GM20000 (cell line): ENCODE data around the gene PHF12.

ENCODE experiments used
- DNase-seq: peaks from one replicate; pipeline ENCODE4 v3.0.0; 2012; ENCODE audit warnings: low spot score
- CTCF ChIP-seq: IDR thresholded peaks from 2 replicates; pipeline ENCODE4 v1.5.1; 2012; ENCODE audit warnings: mild to moderate bottlenecking, control low read depth; ENCODE audit errors: extremely low read depth, missing control alignments

The PHF12 gene

GRCh38 chr17:28985950-28986713 lies 34.8 kb upstream of the PHF12 start:
- DNase-seq = no peak

GRCh38 chr17:28983286-28984230 lies 32.2 kb upstream of the PHF12 start:
- DNase-seq = no peak
- TF ChIP-seq CTCF = no peak

More at GRCh38 chr17:28985950-28986713, 34.8 kb upstream of the PHF12 start:
- TF ChIP-seq CTCF = no peak

GRCh38 chr17:28982131-28982793 lies 30.9 kb upstream of the PHF12 start:
- no peak for TF ChIP-seq CTCF
- DNase-seq = peak; percentile 73

- no peak for TF ChIP-seq CTCF
- DNase-seq = no peak
These were observed 27.1 kb upstream of the PHF12 start for GRCh38 chr17:28978356-28978964.

GRCh38 chr17:28977659-28978355 lies 26.5 kb upstream of the PHF12 start:
- DNase-seq = no peak
- TF ChIP-seq CTCF = no peak

GRCh38 chr17:28975646-28976045 lies 24.3 kb upstream of the PHF12 start:
- no peak for DNase-seq
- TF ChIP-seq CTCF = no peak
